SK-N-SH (cell line): ENCODE results near the gene GMPPA.

ENCODE experiments used
- CHD2 ChIP-seq: fragments of 150-350 bp; IDR thresholded peaks from 2 replicates; pipeline ENCODE4 v1.6.1; 2018; ENCODE audit warnings: low read length; ENCODE audit not compliant: partially characterized antibody
- EP300 ChIP-seq, 2 experiments: IDR thresholded peaks; 2 replicates each; pipeline versions ENCODE4 v1.4.0 to v1.6.1; 2012; ENCODE audit warnings: borderline replicate concordance in 1 of 2, low read depth in 1 of 2, low read length in 1 of 2
- EZH2phosphoT487 ChIP-seq: fragments of 200-600 bp; sonication (generic); IDR thresholded peaks from 2 replicates; pipeline ENCODE4 v1.6.1; 2017; ENCODE audit warnings: low read depth, mixed run types, mild to moderate bottlenecking, antibody characterized with exemption, moderate library complexity, borderline replicate concordance
- MXI1 ChIP-seq: IDR thresholded peaks from 2 replicates; pipeline ENCODE4 v1.6.1; 2012; ENCODE audit warnings: mild to moderate bottlenecking, low read depth, low read length, improper control_type of control experiment
- SIN3A ChIP-seq: IDR thresholded peaks from 2 replicates; pipeline ENCODE4 v1.6.1; 2012; ENCODE audit warnings: low read depth, mild to moderate bottlenecking, low read length, moderate library complexity, borderline replicate concordance
- SMC3 ChIP-seq: IDR thresholded peaks from 2 replicates; pipeline ENCODE4 v1.6.1; 2012; ENCODE audit warnings: low read depth, low read length, improper control_type of control experiment
- TAF1 ChIP-seq: IDR thresholded peaks from 2 replicates; pipeline ENCODE4 v1.6.1; 2012; ENCODE audit warnings: low read depth, mild to moderate bottlenecking, low read length, moderate library complexity, borderline replicate concordance
- TCF12 ChIP-seq: IDR thresholded peaks from 2 replicates; pipeline ENCODE4 v1.4.0; 2012
- TF ChIP-seq, protein P1 (sequence below): fragments of 200-600 bp; sonication (generic); IDR thresholded peaks from 2 replicates; pipeline ENCODE4 v1.6.1; 2017; ENCODE audit warnings: antibody characterized with exemption, mild to moderate bottlenecking, moderate library complexity
- TF ChIP-seq, protein P2 (sequence below): fragments of 150-350 bp; IDR thresholded peaks from 2 replicates; pipeline ENCODE4 v1.6.1; 2017; ENCODE audit warnings: antibody characterized with exemption, low read length, low read depth, borderline replicate concordance

DNA sequence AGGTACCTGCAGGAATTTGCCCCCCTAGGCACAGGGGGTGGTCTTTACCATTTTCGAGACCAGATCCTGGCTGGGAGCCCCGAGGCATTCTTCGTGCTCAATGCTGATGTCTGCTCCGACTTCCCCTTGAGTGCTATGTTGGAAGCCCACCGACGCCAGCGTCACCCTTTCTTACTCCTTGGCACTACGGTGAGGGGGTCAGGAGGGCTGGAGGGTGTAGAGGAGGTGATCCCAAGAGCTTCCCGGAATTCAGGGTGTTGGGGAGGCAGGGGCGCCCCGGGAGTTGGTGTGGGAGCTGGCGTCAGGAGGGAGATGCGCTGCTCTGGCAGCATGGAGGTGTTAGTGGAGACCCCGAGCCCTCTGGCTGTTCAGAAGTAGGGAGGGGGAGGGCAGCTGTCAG, 3.2 kb downstream of the GMPPA start:
- TF ChIP-seq, protein P1, sequence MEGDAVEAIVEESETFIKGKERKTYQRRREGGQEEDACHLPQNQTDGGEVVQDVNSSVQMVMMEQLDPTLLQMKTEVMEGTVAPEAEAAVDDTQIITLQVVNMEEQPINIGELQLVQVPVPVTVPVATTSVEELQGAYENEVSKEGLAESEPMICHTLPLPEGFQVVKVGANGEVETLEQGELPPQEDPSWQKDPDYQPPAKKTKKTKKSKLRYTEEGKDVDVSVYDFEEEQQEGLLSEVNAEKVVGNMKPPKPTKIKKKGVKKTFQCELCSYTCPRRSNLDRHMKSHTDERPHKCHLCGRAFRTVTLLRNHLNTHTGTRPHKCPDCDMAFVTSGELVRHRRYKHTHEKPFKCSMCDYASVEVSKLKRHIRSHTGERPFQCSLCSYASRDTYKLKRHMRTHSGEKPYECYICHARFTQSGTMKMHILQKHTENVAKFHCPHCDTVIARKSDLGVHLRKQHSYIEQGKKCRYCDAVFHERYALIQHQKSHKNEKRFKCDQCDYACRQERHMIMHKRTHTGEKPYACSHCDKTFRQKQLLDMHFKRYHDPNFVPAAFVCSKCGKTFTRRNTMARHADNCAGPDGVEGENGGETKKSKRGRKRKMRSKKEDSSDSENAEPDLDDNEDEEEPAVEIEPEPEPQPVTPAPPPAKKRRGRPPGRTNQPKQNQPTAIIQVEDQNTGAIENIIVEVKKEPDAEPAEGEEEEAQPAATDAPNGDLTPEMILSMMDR, result no peak
- TF ChIP-seq EP300 (IDR thresholded peaks at IDR 0.05; ENCODE audit: borderline replicate concordance in 1 of 2, low read depth in 1 of 2, low read length in 1 of 2) (no peak), EZH2phosphoT487 (no peak), SMC3 (no peak), SIN3A (no peak), MXI1 (no peak), TCF12 (no peak), CHD2 (no peak), TAF1 (no peak)
- TF ChIP-seq, protein P2, sequence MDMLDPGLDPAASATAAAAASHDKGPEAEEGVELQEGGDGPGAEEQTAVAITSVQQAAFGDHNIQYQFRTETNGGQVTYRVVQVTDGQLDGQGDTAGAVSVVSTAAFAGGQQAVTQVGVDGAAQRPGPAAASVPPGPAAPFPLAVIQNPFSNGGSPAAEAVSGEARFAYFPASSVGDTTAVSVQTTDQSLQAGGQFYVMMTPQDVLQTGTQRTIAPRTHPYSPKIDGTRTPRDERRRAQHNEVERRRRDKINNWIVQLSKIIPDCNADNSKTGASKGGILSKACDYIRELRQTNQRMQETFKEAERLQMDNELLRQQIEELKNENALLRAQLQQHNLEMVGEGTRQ, result no peak
